Measurements from ENCODE around the gene ZNF385D.

DNA sequence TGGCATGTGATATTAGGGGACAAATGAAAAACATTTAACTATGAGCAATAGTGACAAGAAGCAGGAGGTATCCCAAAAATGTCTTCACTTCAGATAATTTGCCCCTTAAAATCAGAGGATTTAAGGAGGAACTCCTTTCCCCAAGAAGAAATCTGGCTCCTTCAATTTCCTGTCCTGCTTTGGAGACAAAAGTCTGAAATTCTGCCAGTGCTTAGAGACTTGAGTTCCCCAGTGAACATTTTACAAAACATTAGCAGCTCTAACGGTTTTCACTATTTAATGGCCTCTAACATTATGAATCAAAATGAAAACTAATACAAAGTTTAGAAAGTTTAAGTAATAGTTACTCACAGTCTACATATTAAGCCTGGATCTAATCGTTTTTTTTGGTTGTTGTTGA, 40.3 kb upstream of the ZNF385D start:
- TF ChIP-seq, protein P1, sequence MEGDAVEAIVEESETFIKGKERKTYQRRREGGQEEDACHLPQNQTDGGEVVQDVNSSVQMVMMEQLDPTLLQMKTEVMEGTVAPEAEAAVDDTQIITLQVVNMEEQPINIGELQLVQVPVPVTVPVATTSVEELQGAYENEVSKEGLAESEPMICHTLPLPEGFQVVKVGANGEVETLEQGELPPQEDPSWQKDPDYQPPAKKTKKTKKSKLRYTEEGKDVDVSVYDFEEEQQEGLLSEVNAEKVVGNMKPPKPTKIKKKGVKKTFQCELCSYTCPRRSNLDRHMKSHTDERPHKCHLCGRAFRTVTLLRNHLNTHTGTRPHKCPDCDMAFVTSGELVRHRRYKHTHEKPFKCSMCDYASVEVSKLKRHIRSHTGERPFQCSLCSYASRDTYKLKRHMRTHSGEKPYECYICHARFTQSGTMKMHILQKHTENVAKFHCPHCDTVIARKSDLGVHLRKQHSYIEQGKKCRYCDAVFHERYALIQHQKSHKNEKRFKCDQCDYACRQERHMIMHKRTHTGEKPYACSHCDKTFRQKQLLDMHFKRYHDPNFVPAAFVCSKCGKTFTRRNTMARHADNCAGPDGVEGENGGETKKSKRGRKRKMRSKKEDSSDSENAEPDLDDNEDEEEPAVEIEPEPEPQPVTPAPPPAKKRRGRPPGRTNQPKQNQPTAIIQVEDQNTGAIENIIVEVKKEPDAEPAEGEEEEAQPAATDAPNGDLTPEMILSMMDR (IDR thresholded peaks at IDR 0.05) = no peak
- TF ChIP-seq GABPB1 (CRISPR knock-in tag; IDR thresholded peaks at IDR 0.05) (no peak), CREB1 (CRISPR knock-in tag; IDR thresholded peaks at IDR 0.05) (no peak), SP1 (CRISPR knock-in tag; conservative IDR thresholded peaks at IDR 0.05) (no peak), MYBL2 (CRISPR knock-in tag; IDR thresholded peaks at IDR 0.05) (no peak)
- TF ChIP-seq, protein P2, sequence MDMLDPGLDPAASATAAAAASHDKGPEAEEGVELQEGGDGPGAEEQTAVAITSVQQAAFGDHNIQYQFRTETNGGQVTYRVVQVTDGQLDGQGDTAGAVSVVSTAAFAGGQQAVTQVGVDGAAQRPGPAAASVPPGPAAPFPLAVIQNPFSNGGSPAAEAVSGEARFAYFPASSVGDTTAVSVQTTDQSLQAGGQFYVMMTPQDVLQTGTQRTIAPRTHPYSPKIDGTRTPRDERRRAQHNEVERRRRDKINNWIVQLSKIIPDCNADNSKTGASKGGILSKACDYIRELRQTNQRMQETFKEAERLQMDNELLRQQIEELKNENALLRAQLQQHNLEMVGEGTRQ (CRISPR knock-in tag; IDR thresholded peaks at IDR 0.05) = no peak
- TF ChIP-seq, protein P3, sequence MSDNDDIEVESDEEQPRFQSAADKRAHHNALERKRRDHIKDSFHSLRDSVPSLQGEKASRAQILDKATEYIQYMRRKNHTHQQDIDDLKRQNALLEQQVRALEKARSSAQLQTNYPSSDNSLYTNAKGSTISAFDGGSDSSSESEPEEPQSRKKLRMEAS (CRISPR knock-in tag; IDR thresholded peaks at IDR 0.05) = no peak
- TF ChIP-seq, protein P4, sequence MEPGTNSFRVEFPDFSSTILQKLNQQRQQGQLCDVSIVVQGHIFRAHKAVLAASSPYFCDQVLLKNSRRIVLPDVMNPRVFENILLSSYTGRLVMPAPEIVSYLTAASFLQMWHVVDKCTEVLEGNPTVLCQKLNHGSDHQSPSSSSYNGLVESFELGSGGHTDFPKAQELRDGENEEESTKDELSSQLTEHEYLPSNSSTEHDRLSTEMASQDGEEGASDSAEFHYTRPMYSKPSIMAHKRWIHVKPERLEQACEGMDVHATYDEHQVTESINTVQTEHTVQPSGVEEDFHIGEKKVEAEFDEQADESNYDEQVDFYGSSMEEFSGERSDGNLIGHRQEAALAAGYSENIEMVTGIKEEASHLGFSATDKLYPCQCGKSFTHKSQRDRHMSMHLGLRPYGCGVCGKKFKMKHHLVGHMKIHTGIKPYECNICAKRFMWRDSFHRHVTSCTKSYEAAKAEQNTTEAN (CRISPR knock-in tag; IDR thresholded peaks at IDR 0.05) = no peak
- TF ChIP-seq, protein P5, sequence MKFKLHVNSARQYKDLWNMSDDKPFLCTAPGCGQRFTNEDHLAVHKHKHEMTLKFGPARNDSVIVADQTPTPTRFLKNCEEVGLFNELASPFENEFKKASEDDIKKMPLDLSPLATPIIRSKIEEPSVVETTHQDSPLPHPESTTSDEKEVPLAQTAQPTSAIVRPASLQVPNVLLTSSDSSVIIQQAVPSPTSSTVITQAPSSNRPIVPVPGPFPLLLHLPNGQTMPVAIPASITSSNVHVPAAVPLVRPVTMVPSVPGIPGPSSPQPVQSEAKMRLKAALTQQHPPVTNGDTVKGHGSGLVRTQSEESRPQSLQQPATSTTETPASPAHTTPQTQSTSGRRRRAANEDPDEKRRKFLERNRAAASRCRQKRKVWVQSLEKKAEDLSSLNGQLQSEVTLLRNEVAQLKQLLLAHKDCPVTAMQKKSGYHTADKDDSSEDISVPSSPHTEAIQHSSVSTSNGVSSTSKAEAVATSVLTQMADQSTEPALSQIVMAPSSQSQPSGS (CRISPR knock-in tag; IDR thresholded peaks at IDR 0.05; ENCODE audit: borderline replicate concordance, low read depth) = no peak
